B cell (primary cell): ENCODE results near the gene XPC.

Experiments
- CTCF ChIP-seq: fragments of 200-600 bp; IDR thresholded peaks from one replicate; pipeline ENCODE4 v1.8.0; 2022; ENCODE audit warnings: antibody characterized with exemption, mild to moderate bottlenecking
- EZH2 ChIP-seq: IDR thresholded peaks from 2 replicates; pipeline ENCODE4 v1.6.1; 2012; ENCODE audit warnings: borderline replicate concordance, low read depth, mild to moderate bottlenecking, moderate library complexity, low read length; ENCODE audit not compliant: insufficient read depth, poor library complexity, severe bottlenecking

GRCh38 chr3:14143271-14144225, 34.9 kb downstream of the XPC start:
- TF ChIP-seq CTCF = no peak
- TF ChIP-seq EZH2 = no peak
